ENCODE results near the gene ADRM1. TPM values are rescaled to one million over a fixed set of nuclear protein-coding genes. Genes with fewer than 3 reads are reported as not detected.

Gene ADRM1
- total RNA-seq, 4 donors from 2014 or later = 143 to 198 (median 167) TPM

GRCh38 chr20:62259294-62259565 lies 43.6 kb upstream of the ADRM1 start:
- intact Hi-C loops (cut with DNase I; ENCODE audit: low total_unique reads) = no loop called here
- no peak overlapping the region for H3K4me3 ChIP-seq (ENCODE audit: low read depth, poor library complexity, severe bottlenecking)
- DNase-seq (ENCODE audit: low spot score in 2 of 2) = no peak
- WGBS, 2 donors = 93 to 94% methylated on average over 8 of the region's 8 CpGs
- TF ChIP-seq, protein P1, sequence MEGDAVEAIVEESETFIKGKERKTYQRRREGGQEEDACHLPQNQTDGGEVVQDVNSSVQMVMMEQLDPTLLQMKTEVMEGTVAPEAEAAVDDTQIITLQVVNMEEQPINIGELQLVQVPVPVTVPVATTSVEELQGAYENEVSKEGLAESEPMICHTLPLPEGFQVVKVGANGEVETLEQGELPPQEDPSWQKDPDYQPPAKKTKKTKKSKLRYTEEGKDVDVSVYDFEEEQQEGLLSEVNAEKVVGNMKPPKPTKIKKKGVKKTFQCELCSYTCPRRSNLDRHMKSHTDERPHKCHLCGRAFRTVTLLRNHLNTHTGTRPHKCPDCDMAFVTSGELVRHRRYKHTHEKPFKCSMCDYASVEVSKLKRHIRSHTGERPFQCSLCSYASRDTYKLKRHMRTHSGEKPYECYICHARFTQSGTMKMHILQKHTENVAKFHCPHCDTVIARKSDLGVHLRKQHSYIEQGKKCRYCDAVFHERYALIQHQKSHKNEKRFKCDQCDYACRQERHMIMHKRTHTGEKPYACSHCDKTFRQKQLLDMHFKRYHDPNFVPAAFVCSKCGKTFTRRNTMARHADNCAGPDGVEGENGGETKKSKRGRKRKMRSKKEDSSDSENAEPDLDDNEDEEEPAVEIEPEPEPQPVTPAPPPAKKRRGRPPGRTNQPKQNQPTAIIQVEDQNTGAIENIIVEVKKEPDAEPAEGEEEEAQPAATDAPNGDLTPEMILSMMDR (IDR thresholded peaks at IDR 0.05) = no peak
- TF ChIP-seq POLR2A (IDR thresholded peaks at IDR 0.05) = no peak

GRCh38 chr20:62262064-62262463 lies 40.7 kb upstream of the ADRM1 start:
- intact Hi-C loops (cut with DNase I; ENCODE audit: low total_unique reads) = no loop called here
- WGBS, 2 donors = 92 to 96% methylated on average over 10 of the region's 10 CpGs
- TF ChIP-seq, protein P1 (IDR thresholded peaks at IDR 0.05) = no peak
- TF ChIP-seq POLR2A (IDR thresholded peaks at IDR 0.05) = no peak
- no peak for DNase-seq (ENCODE audit: low spot score in 2 of 2)
- no peak overlapping the region for H3K4me3 ChIP-seq (ENCODE audit: low read depth, poor library complexity, severe bottlenecking)

- no peak overlapping the region for H3K4me3 ChIP-seq (ENCODE audit: low read depth, poor library complexity, severe bottlenecking)
- intact Hi-C loops (cut with DNase I; ENCODE audit: low total_unique reads) = no loop called here
- no peak for DNase-seq (ENCODE audit: low spot score in 2 of 2)
- 93 to 96% methylated on average over 14 of the region's 14 CpGs for WGBS, 2 donors
- no peak for TF ChIP-seq POLR2A (IDR thresholded peaks at IDR 0.05)
- TF ChIP-seq, protein P1 (IDR thresholded peaks at IDR 0.05) = no peak
Measured at GRCh38 chr20:62263396-62263795, 39.4 kb upstream of the ADRM1 start.

DNA sequence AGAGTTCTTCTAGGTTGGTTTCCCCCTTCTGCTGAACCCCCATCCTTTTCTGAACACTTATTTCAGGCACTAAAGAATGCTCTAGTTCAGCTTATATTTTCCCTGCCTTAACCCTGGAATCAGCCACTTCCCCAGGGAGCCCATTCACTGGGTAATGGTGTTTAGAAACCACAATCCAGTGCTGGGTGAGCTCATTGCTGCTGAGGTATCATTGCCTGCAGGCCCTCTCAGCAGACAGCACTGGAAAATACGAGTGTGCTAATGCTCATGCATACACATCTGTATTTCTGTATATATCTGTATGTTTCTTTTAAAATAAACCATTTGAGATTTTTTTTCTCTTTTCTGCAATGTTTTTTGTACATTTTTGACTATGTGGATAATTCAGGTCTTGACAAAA lies 37.4 kb upstream of the ADRM1 start:
- intact Hi-C loops (cut with DNase I; ENCODE audit: low total_unique reads) = no loop called here
- TF ChIP-seq, protein P1 (IDR thresholded peaks at IDR 0.05) = no peak
- no peak for TF ChIP-seq POLR2A (IDR thresholded peaks at IDR 0.05)
- DNase-seq (ENCODE audit: low spot score in 2 of 2) = no peak
- WGBS, 2 donors = 94% methylated on average over 1 of the region's 1 CpG
- no peak overlapping the region for H3K4me3 ChIP-seq (ENCODE audit: low read depth, poor library complexity, severe bottlenecking)

DNA sequence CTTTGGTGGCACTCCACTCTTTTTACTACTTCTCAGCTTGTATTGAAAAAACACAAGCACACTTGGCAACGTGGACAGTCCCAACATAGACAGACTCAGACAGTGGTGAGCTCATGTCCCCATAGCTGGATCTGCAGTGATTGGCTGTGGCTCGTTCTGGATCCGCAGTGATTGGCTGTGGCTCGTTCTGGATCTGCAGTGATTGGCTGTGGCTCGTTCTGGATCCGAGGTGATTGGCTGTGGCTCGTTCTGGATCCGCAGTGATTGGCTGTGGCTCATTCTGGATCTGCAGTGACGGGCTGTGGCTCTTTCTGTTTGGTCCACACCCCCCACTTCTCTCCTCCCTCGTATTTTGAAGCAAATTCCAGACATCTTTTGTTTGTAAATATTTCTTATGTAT lies 36.5 kb upstream of the ADRM1 start:
- 89 to 91% methylated on average over 10 of the region's 10 CpGs for WGBS, 2 donors

DNA sequence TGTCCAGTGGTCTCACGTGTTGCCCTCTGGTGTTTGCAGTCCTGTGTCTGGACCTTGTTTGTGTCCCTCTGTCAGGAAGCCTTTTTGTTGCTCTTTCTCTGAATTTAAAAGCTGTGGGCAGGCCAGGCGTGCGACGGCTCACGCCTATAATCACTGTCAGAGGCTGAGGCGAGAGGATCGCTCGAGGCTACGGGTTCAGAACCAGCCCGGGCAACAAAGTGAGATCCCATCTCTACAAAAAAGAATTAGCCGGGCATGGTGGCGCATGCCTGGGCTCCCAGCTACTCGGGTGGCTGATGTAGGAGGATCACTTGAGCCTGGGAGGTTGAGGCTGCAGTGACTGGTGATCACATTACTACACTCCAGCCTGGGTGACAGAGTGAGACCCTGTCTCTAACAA lies 35.9 kb upstream of the ADRM1 start:
- no peak for TF ChIP-seq POLR2A (IDR thresholded peaks at IDR 0.05)
- TF ChIP-seq, protein P1 (IDR thresholded peaks at IDR 0.05) = no peak
- H3K4me3 ChIP-seq (ENCODE audit: low read depth, poor library complexity, severe bottlenecking) = no peak overlapping the region
- WGBS, 2 donors = 62 to 76% methylated on average over 13 of the region's 13 CpGs
- no peak for DNase-seq (ENCODE audit: low spot score in 2 of 2)
- intact Hi-C loops (cut with DNase I; ENCODE audit: low total_unique reads) = no loop called here

More for the DNA sequence above, 36.5 kb upstream of the ADRM1 start:
- DNase-seq (ENCODE audit: low spot score in 2 of 2) = no peak
- intact Hi-C loops (cut with DNase I; ENCODE audit: low total_unique reads) = no loop called here
- TF ChIP-seq POLR2A (IDR thresholded peaks at IDR 0.05) = no peak
- TF ChIP-seq, protein P1 (IDR thresholded peaks at IDR 0.05) = no peak
- no peak overlapping the region for H3K4me3 ChIP-seq (ENCODE audit: low read depth, poor library complexity, severe bottlenecking)
